Raji (cell line): Measurements from ENCODE around the gene VWA8.

Source experiments
- POLR2A ChIP-seq: IDR thresholded peaks from 2 replicates; pipeline ENCODE4 v1.6.1; 2011; ENCODE audit warnings: low read depth, low read length, control low read depth; ENCODE audit not compliant: insufficient read depth

VWA8 gene

DNA sequence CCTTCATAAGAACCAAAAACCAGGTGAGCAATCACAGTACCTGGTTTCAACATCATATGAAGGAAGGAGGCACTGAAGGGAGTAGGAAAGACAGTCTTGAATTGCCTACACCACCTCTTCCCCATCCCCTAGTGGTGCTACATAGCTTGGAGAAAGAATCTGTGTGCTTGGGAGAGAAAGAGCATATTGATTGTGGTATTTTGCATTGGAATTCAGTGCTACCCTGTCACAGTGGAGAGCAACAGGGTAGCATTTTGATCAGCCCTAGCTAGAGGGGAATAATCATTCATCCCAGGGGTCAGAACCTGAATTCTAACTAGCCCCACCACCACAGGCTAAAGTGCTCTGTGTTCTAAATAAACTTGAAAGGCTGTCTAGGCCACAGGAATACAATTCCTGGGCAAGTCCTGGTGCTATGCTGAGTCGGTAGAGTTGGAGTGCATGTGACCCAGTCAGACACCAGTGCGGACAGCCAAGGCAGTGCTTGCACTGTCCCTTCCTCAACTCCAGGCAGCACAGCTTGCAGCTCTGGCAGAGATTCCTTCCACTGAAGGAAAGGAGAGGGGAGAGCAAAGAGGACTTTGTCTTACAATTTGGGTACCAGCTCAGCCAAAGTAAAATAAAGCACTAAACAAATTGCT is 158.7 kb downstream of the VWA8 start:
- no peak for TF ChIP-seq POLR2A

DNA sequence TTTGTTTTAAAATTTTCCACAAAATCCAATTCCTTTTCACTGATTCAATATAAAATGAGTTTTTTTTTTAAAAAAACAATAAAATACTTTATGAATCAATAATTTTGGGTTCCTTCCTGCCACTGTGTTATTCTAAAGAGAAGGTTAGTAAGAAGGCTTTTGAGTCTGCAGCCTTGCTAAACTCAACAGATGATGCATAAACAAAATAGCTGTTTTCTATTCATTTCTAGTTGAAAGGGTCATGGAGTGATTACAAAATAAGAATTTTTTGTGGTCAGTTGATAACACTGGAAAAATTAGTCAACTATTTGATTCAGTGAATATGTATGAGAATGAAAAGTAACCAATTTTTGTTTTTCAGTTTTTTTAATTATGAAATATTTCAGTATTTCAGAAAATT is 169.9 kb downstream of the VWA8 start:
- TF ChIP-seq POLR2A: no peak

GRCh38 chr13:41788552-41788951 is 172.4 kb downstream of the VWA8 start:
- no peak for TF ChIP-seq POLR2A

GRCh38 chr13:41785402-41786172 is 175.3 kb downstream of the VWA8 start:
- TF ChIP-seq POLR2A: no peak

DNA sequence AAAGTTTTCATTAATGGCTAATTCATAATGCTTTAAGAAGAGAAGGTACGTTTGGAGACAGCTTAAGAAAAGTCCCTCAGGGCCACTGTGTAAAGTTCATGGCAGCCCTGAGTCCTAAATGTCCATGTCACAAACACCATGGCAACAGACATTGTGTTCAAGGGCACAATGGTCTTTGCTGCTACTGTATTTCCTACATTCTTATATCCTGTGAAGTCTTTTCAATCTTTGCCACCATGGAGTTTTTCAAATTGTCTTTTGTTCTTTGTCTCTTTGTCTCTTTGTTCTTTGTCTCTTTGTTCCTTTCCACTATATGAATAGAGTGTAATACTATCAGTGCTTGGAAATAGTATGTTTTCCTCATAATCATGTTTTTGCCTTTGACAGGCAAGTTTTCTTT is 178.8 kb downstream of the VWA8 start:
- TF ChIP-seq POLR2A: no peak

DNA sequence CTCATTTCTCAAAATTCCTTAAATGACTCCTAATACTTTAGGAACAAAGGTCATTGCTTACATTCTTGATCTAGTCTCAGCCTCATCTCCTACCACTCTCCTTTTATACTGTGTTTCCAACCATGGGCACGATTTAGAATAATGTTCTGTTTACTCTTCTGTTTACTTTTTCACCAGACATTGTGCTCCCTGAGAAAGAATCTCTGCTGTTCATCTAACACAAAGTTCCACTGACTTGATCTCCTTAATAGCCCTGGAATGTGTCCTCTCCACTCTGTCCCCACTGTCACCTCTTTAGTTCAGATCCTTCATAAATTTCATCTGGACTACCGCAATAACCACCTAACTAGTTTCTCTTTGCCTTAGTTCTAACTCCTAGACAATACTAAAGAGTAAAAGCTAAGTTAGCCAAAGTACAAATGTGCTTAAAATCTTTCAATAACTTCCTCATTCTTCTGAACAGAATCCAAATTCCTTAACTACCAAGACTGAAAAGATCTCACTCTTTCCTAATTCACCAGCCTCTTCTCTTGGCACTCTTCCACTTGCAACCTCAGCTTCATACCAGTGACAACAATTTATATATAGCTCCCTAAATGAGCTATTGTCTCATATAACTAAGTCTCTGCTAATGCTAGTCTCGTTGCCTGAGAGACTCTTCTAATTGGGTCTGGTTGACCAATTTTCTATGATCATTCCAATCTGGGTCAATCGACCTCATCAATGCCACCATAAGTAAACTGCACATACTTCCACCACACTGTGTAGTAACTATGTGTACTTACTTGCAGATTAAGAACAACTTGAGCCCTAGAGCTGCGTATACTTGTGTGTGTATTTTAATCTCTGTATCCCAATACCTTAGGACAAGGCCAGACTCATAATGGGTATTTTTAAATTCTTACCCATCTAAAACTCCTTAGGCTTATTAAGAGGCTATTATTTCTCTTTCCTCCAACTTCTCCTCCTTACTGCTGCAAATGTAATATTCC is 179.9 kb downstream of the VWA8 start:
- TF ChIP-seq POLR2A: no peak

- TF ChIP-seq POLR2A: no peak
These were observed 185.7 kb downstream of the VWA8 start for GRCh38 chr13:41775251-41775650.

- TF ChIP-seq POLR2A: no peak
These were observed 186.2 kb downstream of the VWA8 start for GRCh38 chr13:41774605-41775218.

DNA sequence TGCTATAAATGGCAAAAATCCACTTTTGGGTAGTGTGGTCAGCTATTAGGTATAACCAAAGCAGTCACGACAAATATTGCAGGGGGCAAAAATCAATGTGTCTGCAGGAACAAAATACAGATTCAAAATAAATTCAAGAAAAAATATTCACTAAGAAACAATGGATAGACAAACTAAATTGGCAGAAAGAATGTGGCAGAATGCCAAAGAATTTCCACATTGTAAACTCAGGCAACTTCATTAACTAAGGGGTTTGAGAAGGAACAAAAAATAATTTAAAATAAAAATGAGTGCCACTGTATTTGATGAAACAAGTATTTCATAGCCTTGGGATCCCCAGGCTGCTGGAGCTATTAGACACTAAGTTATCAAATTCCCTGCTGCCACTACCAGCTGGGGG is 193.1 kb downstream of the VWA8 start:
- TF ChIP-seq POLR2A: no peak

GRCh38 chr13:41766439-41766838 is 194.5 kb downstream of the VWA8 start:
- no peak for TF ChIP-seq POLR2A

DNA sequence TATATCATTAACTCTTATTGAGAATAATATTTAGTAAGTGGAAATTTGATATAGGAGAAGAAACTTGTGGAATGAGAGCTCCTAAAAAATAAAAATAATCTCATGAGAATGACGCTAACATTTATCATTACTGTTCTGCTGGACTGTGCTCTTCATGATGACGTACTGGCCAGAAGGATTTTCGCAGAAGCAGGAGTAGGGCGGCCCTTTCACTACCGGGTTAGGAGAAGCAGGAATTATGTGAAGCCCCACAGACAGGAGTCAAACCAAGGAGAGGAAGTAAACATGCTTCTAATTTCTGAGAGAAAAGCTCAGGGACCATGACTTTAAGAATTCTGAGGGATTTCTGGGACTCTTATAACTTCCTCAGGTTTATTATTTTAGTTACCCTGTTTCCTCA is 195.1 kb downstream of the VWA8 start:
- TF ChIP-seq POLR2A: no peak

DNA sequence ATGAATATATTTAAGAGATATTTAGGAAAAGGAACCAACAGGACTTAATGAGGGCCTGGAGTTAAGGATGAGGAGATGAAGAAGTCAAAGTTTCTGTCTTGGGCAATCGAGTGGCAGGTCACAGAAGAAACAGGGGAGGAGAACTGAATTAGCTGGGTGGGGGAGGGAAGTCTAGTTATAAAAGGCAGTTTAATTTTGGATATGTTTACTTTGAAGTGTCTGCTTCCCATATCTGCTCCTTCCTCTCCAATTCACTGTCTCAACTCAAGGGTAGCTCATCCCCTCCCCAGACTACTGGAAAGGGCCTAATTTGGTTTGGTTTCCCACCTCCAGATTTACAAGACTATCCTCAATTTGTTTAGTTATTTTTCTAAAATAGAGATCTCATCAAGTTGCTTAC is 195.9 kb downstream of the VWA8 start:
- no peak for TF ChIP-seq POLR2A

- TF ChIP-seq POLR2A: no peak
These were observed 196.4 kb downstream of the VWA8 start for GRCh38 chr13:41764558-41764957.

- no peak for TF ChIP-seq POLR2A
These were observed 197.1 kb downstream of the VWA8 start for GRCh38 chr13:41763782-41764181.

- TF ChIP-seq POLR2A: no peak
These were observed 198.1 kb downstream of the VWA8 start for GRCh38 chr13:41762796-41763195.
